GM18508 (cell line): ENCODE measurements around the gene SAMD4B.
"Not testable (repeated sequence)": the region's sequence is repeated elsewhere in the genome, so short reads cannot be mapped to it uniquely, and the experiment has no call there.

Source experiments
- ATAC-seq: cut with Tn5 transposase; IDR thresholded peaks from one replicate; pipeline ENCODE4 v1.9.1; 2021; ENCODE audit warnings: moderate number of reproducible peaks; ENCODE audit not compliant: insufficient read depth, unreplicated experiment

The SAMD4B gene

GRCh38 chr19:39310558-39311311, 31.5 kb upstream of the SAMD4B start:
- ATAC-seq = no peak

GRCh38 chr19:39314016-39314728, 28.0 kb upstream of the SAMD4B start:
- no peak for ATAC-seq

GRCh38 chr19:39315933-39316332, 26.3 kb upstream of the SAMD4B start:
- ATAC-seq = no peak

- no peak for ATAC-seq
Observed at GRCh38 chr19:39316627-39317321, 25.4 kb upstream of the SAMD4B start.

GRCh38 chr19:39317476-39317875, 24.7 kb upstream of the SAMD4B start:
- ATAC-seq = no peak

GRCh38 chr19:39318071-39318470, 24.1 kb upstream of the SAMD4B start:
- no peak for ATAC-seq

- no peak for ATAC-seq
Observed at GRCh38 chr19:39318690-39319089, 23.5 kb upstream of the SAMD4B start.

GRCh38 chr19:39319098-39319891, 22.9 kb upstream of the SAMD4B start:
- ATAC-seq = no peak

- no peak for ATAC-seq
Observed at GRCh38 chr19:39319892-39320248, 22.4 kb upstream of the SAMD4B start.

GRCh38 chr19:39321117-39321831, 20.9 kb upstream of the SAMD4B start:
- no peak for ATAC-seq

GRCh38 chr19:39321832-39322176, 20.4 kb upstream of the SAMD4B start:
- no peak for ATAC-seq

- ATAC-seq = no peak
Observed at GRCh38 chr19:39324242-39324842, 17.9 kb upstream of the SAMD4B start.

GRCh38 chr19:39325778-39326665, 16.2 kb upstream of the SAMD4B start:
- ATAC-seq = no peak

GRCh38 chr19:39327363-39328045, 14.7 kb upstream of the SAMD4B start:
- ATAC-seq = no peak

GRCh38 chr19:39328046-39328705, 14.0 kb upstream of the SAMD4B start:
- ATAC-seq = no peak

- no peak for ATAC-seq
Observed at GRCh38 chr19:39329948-39330347, 12.3 kb upstream of the SAMD4B start.

- ATAC-seq = no peak
Observed at GRCh38 chr19:39332293-39332692, 9.9 kb upstream of the SAMD4B start.

- ATAC-seq = not testable (repeated sequence)
Observed at GRCh38 chr19:39332738-39333137, 9.5 kb upstream of the SAMD4B start.
